ENCODE data around the gene CELF2. TPM values are rescaled to one million over a fixed set of nuclear protein-coding genes. Genes with fewer than 3 reads are reported as not detected.

CELF2 gene
- total and polyA plus RNA-seq, 9 of the 15 experiments (the other 6 are each of a cell fraction or from before 2014, with no cell fraction given): 4.0 to 20.3 (median 11.1) TPM

- TF ChIP-seq NFIX (CRISPR knock-in tag; IDR thresholded peaks at IDR 0.05; ENCODE audit: low read depth) (no peak), HMGXB4 (CRISPR knock-in tag; IDR thresholded peaks at IDR 0.05) (no peak), ZNF431 (CRISPR knock-in tag; IDR thresholded peaks at IDR 0.05) (no peak), NFYB (IDR thresholded peaks at IDR 0.05; ENCODE audit: extremely low read depth, insufficient read length) (no peak), HNRNPH1 (optimal IDR thresholded peaks at IDR 0.05; ENCODE audit: low read depth, low read length) (no peak), NFATC3 (IDR thresholded peaks at IDR 0.05) (no peak), ZNF609 (CRISPR knock-in tag; IDR thresholded peaks at IDR 0.05; ENCODE audit: borderline replicate concordance) (no peak), GABPA (tag; conservative IDR thresholded peaks at IDR 0.05; ENCODE audit: low read depth) (peak; percentile 23; the same call in 1 of the 2 replicates), ZNF263 (CRISPR knock-in tag; IDR thresholded peaks at IDR 0.05; ENCODE audit: borderline replicate concordance) (peak; percentile 86), ZNF398 (CRISPR knock-in tag; IDR thresholded peaks at IDR 0.05) (no peak), SIX5 (IDR thresholded peaks at IDR 0.05; ENCODE audit: borderline replicate concordance in 1 of 2, insufficient read depth in 1 of 2, low read depth in 1 of 2, low read length in 2 of 2) (no peak), HDAC2 (IDR thresholded peaks at IDR 0.05) (no peak), YBX1 (IDR thresholded peaks at IDR 0.05) (no peak), ZNF133 (CRISPR knock-in tag; IDR thresholded peaks at IDR 0.05) (no peak), CBFA2T3 (IDR thresholded peaks at IDR 0.05) (peak; percentile 65), CBFB (CRISPR knock-in tag; IDR thresholded peaks at IDR 0.05) (no peak), CHD4 (IDR thresholded peaks at IDR 0.05; ENCODE audit: insufficient read depth, insufficient replicate concordance, low read depth, low read length, poor library complexity, severe bottlenecking) (no peak), ETS1 (conservative IDR thresholded peaks at IDR 0.05; ENCODE audit: control insufficient read depth, low read depth, low read length) (no peak)
These were observed 147.3 kb downstream of the CELF2 start (continued) for GRCh38 chr10:11164803-11165590.

Measured in K562 (cell line).